ENCODE measurements around the gene INPP5E.

GRCh38 chr9:136403538-136403914 is 36.1 kb downstream of the INPP5E start:
- TF ChIP-seq CTCF (IDR thresholded peaks at IDR 0.05), result no peak
- no peak for TF ChIP-seq POLR2A (IDR thresholded peaks at IDR 0.05)

All from vagina (tissue), 2 donors.